Brain microvascular endothelial cell (primary cell): Measurements from ENCODE around the gene KLHDC4.

ENCODE experiments used
- DNase-seq: peaks from one replicate; pipeline ENCODE4 v3.0.0-alpha.2; 2020
- H3K27ac ChIP-seq: fragments of 250-450 bp; sonication (Bioruptor Pico); 2 replicates; pipeline ENCODE4 v1.5.1; 2020; ENCODE audit warnings: mild to moderate bottlenecking, moderate library complexity
- H3K27me3 ChIP-seq: fragments of 250-450 bp; sonication (Bioruptor Pico); replicated peaks from 2 replicates; pipeline ENCODE4 v1.5.1; 2020; ENCODE audit warnings: mild to moderate bottlenecking
- H3K36me3 ChIP-seq: fragments of 250-450 bp; sonication (Bioruptor Pico); replicated peaks from 2 replicates; pipeline ENCODE4 v1.5.1; 2020; ENCODE audit warnings: mild to moderate bottlenecking
- H3K4me3 ChIP-seq: 2 replicates; pipeline ENCODE4 v1.5.1; 2011; ENCODE audit warnings: low read depth, mild to moderate bottlenecking, control low read depth, low read length, moderate library complexity
- in situ Hi-C: cut with HindIII; loops from 2 replicates; pipeline ENCODE4 v1.10.0; 2017; ENCODE audit warnings: low sequenced_read_pairs, low pct_ligation_motif_present
- TF ChIP-seq, protein P1 (sequence below): IDR thresholded peaks from 2 replicates; pipeline ENCODE4 v1.5.1; 2011; ENCODE audit warnings: low read depth, mild to moderate bottlenecking, moderate library complexity, low read length, control low read depth, inconsistent platforms; ENCODE audit errors: missing control alignments

The KLHDC4 gene

GRCh38 chr16:87690911-87691685 is 74.7 kb downstream of the KLHDC4 start:
- Histone ChIP-seq H3K27me3 (peaks cover 6% of the 10 kb centered on the region), H3K27ac (no peak overlapping the region), H3K4me3 (no peak overlapping the region), H3K36me3 (no peaks in the 10 kb centered on the region)
- in situ Hi-C loops = no loop called here
- TF ChIP-seq, protein P1, sequence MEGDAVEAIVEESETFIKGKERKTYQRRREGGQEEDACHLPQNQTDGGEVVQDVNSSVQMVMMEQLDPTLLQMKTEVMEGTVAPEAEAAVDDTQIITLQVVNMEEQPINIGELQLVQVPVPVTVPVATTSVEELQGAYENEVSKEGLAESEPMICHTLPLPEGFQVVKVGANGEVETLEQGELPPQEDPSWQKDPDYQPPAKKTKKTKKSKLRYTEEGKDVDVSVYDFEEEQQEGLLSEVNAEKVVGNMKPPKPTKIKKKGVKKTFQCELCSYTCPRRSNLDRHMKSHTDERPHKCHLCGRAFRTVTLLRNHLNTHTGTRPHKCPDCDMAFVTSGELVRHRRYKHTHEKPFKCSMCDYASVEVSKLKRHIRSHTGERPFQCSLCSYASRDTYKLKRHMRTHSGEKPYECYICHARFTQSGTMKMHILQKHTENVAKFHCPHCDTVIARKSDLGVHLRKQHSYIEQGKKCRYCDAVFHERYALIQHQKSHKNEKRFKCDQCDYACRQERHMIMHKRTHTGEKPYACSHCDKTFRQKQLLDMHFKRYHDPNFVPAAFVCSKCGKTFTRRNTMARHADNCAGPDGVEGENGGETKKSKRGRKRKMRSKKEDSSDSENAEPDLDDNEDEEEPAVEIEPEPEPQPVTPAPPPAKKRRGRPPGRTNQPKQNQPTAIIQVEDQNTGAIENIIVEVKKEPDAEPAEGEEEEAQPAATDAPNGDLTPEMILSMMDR = no peak
- no peak for DNase-seq

GRCh38 chr16:87689956-87690465 is 75.8 kb downstream of the KLHDC4 start:
- TF ChIP-seq, protein P1 = no peak
- no peaks in the 10 kb centered on the region for H3K36me3 ChIP-seq
- in situ Hi-C loops = no loop called here

GRCh38 chr16:87688876-87689815 is 76.6 kb downstream of the KLHDC4 start:
- Histone ChIP-seq H3K4me3 (no peak overlapping the region), H3K27me3 (peaks cover 6% of the 10 kb centered on the region), H3K36me3 (no peaks in the 10 kb centered on the region), H3K27ac (no peak overlapping the region)
- DNase-seq = no peak
- in situ Hi-C loops = no loop called here
- TF ChIP-seq, protein P1 = no peak

More at GRCh38 chr16:87689956-87690465, 75.8 kb downstream of the KLHDC4 start:
- Histone ChIP-seq H3K27ac (no peak overlapping the region), H3K27me3 (peaks cover 6% of the 10 kb centered on the region), H3K4me3 (no peak overlapping the region)
- DNase-seq = no peak

- Histone ChIP-seq H3K36me3 (no peaks in the 10 kb centered on the region), H3K4me3 (no peak overlapping the region), H3K27me3 (peaks cover 6% of the 10 kb centered on the region), H3K27ac (no peak overlapping the region)
- in situ Hi-C loops = no loop called here
- no peak for DNase-seq
- TF ChIP-seq, protein P1 = no peak
Observed at GRCh38 chr16:87687998-87688529, 77.7 kb downstream of the KLHDC4 start.

- DNase-seq = no peak
- H3K36me3 ChIP-seq = no peaks in the 10 kb centered on the region
Observed at GRCh38 chr16:87687126-87687910, 78.5 kb downstream of the KLHDC4 start.

More at GRCh38 chr16:87687126-87687910, 78.5 kb downstream of the KLHDC4 start:
- Histone ChIP-seq H3K27ac (no peak overlapping the region), H3K4me3 (no peak overlapping the region), H3K27me3 (peaks cover 6% of the 10 kb centered on the region)
- TF ChIP-seq, protein P1 = no peak
- in situ Hi-C loops = no loop called here
